Stomach (tissue), 9 donors: ENCODE measurements around the gene NEFH. TPM values are rescaled to one million over a fixed set of nuclear protein-coding genes. Genes with fewer than 3 reads are reported as not detected.
"Not testable (repeated sequence)": the region's sequence is repeated elsewhere in the genome, so short reads cannot be mapped to it uniquely, and the experiment has no call there.

Experiments
- DNase-seq, 2 donors: peaks; one replicate each; pipeline versions ENCODE4 v3.0.0 to v3.0.0-alpha.2; 2013 to 2019
- H3K27ac ChIP-seq, 5 donors: fragments of 200-600 bp in 4 of 5; sonication (generic) in 4 of 5; one replicate each; pipeline ENCODE4 v1.5.1; 2013 to 2019; ENCODE audit warnings: mild to moderate bottlenecking in 1 of 5, moderate library complexity in 1 of 5
- H3K27me3 ChIP-seq, 3 donors: fragments of 200-600 bp; sonication (generic); one replicate each; pipeline ENCODE4 v1.5.1; 2017 to 2019; ENCODE audit warnings: mixed run types in 1 of 3
- H3K36me3 ChIP-seq, 4 donors: fragments of 200-600 bp; sonication (generic); 1 replicate in 3 of 4; 2 replicates in 1 of 4; pipeline ENCODE4 v1.5.1; 2016 to 2019
- H3K4me1 ChIP-seq, 4 donors: fragments of 200-600 bp; sonication (generic); one replicate each; pipeline ENCODE4 v1.5.1; 2016 to 2019
- H3K4me3 ChIP-seq, 4 donors: fragments of 200-600 bp; sonication (generic) in 3 of 4; one replicate each; pipeline ENCODE4 v1.5.1; 2016 to 2019; ENCODE audit warnings: mild to moderate bottlenecking in 1 of 4
- H3K9me3 ChIP-seq, 4 donors: fragments of 200-600 bp; sonication (generic); one replicate each; pipeline ENCODE4 v1.5.1; 2016 to 2019
- EP300 ChIP-seq: sonication (generic); formaldehyde crosslinking; IDR thresholded peaks from one replicate; pipeline ENCODE4 v1.6.1; 2017; ENCODE audit warnings: antibody characterized with exemption
- POLR2A ChIP-seq, 4 donors: fragments of 450-650 bp; IDR thresholded peaks; one replicate each; pipeline ENCODE4 v1.6.1; 2016; ENCODE audit warnings: antibody characterized with exemption in 4 of 4, control low read depth in 2 of 4, mild to moderate bottlenecking in 1 of 4, moderate library complexity in 1 of 4
- POLR2AphosphoS5 ChIP-seq, 3 donors: sonication (generic); formaldehyde crosslinking; IDR thresholded peaks; one replicate each; pipeline ENCODE4 v1.6.1; 2016; ENCODE audit warnings: antibody characterized with exemption in 3 of 3
- WGBS, 5 donors: extraction: QIAGEN DNeasy Blood & Tissue Kit in 3 of 5; methylation state at CpG; one replicate each; pipeline versions ENCODE4 v1.1.5 to v1.1.7; 2013 to 2018; 5-methylcytosine and 5-hydroxymethylcytosine counted together
- intact Hi-C: fragments of 100-400 bp; cut with DNase I; formaldehyde crosslinking; loops from one replicate; pipeline ENCODE4 v1.15.1; 2023; ENCODE audit warnings: low total_unique reads
- polyA plus RNA-seq, 3 donors: library from polyadenylated mRNA; stranded (reverse); fragments of 200-250 nt; gene quantifications; one replicate each; pipeline ENCODE4 v1.2.3, GENCODE V29; 2013
- total RNA-seq, 5 donors: library from RNA; depleted of rRNA; stranded (reverse); fragments of >200 nt; gene quantifications; one replicate each; pipeline versions ENCODE4 v1.1.0 to v1.2.3, GENCODE V29; 2014 to 2016
- TF ChIP-seq, protein P1 (sequence below), 7 experiments: fragments of 450-650 bp in 4 of 7; fragments of 200-600 bp in 3 of 7; sonication (generic) in 3 of 7; IDR thresholded peaks; one replicate each; pipeline ENCODE4 v1.5.1; 2016 to 2019; ENCODE audit warnings: antibody characterized with exemption in 7 of 7, control low read depth in 2 of 7, mild to moderate bottlenecking in 1 of 7
- donor health status: healthy with polysubstance abuse.
- donor health status: Bipolar disorder and iron deficiency.
- donor health status: healthy.

The NEFH gene
- total and polyA plus RNA-seq, 8 donors: 0.14 to 2.7 (median 0.43) TPM; not detected in 3

DNA sequence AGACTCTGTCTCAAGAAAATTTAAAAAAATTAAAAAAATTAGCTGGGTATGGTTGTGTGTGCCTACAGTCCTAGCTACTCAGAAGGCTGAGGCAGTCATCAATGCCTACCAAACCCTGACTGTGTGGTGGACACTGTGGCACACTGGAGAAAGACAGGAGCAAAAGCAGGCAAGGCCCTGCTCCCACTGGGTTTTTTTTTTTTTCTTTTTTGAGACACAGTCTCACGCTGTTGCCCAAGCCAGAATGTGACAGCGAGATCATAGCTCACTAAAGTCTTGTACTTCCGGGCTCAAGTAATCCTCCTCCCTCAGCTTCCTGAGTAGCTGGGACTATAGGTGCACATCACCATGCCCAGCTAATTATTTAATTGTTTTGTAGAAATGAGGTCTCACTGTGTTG is 4.6 kb downstream of the NEFH start:
- H3K9me3 ChIP-seq: no peaks in the 10 kb centered on the region
- H3K36me3 ChIP-seq: no peaks in the 10 kb centered on the region
- no peak for DNase-seq
- no peak overlapping the region for H3K4me3 ChIP-seq
- 77 to 96% (median 93%) methylated on average over 3 of the region's 3 CpGs for WGBS, 5 donors
- no peak for TF ChIP-seq POLR2A (IDR thresholded peaks at IDR 0.05)
- no peak for TF ChIP-seq EP300
- peaks cover 18 to 38% (median 31%) of the 10 kb centered on the region in 3 donors for H3K27me3 ChIP-seq
- intact Hi-C loops: no loop called here
- H3K4me1 ChIP-seq: peaks cover 12 to 22% (median 18%) of the 10 kb centered on the region in 4 donors
- no peak overlapping the region for H3K27ac ChIP-seq

DNA sequence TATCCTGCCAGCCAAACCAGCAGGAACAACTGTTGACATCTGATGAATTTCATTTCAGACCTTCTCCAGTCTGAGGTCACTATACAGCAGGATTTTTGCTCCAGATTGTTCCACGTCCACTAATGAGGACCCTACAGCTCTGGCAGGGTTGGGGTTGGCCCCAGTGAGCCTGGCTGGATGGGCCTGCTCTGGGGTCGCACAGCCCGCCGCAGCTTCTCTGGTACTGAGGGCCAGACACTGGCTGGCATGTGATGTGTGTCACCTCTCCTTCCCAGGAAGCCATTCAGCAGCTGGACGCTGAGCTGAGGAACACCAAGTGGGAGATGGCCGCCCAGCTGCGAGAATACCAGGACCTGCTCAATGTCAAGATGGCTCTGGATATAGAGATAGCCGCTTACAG is 5.4 kb downstream of the NEFH start:
- no peak overlapping the region for H3K4me3 ChIP-seq
- intact Hi-C loops: no loop called here
- 84 to 97% (median 92%) methylated on average over 4 to 8 of the region's 8 CpGs for WGBS, 5 donors
- TF ChIP-seq POLR2A (IDR thresholded peaks at IDR 0.05) (no peak), EP300 (no peak), POLR2AphosphoS5 (IDR thresholded peaks at IDR 0.05) (no peak)
- TF ChIP-seq, protein P1, sequence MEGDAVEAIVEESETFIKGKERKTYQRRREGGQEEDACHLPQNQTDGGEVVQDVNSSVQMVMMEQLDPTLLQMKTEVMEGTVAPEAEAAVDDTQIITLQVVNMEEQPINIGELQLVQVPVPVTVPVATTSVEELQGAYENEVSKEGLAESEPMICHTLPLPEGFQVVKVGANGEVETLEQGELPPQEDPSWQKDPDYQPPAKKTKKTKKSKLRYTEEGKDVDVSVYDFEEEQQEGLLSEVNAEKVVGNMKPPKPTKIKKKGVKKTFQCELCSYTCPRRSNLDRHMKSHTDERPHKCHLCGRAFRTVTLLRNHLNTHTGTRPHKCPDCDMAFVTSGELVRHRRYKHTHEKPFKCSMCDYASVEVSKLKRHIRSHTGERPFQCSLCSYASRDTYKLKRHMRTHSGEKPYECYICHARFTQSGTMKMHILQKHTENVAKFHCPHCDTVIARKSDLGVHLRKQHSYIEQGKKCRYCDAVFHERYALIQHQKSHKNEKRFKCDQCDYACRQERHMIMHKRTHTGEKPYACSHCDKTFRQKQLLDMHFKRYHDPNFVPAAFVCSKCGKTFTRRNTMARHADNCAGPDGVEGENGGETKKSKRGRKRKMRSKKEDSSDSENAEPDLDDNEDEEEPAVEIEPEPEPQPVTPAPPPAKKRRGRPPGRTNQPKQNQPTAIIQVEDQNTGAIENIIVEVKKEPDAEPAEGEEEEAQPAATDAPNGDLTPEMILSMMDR (IDR thresholded peaks at IDR 0.05): no peak
- no peak overlapping the region for H3K27ac ChIP-seq
- peaks cover 10 to 30% (median 23%) of the 10 kb centered on the region in 3 donors for H3K27me3 ChIP-seq
- peaks cover 6 to 14% (median 10%) of the 10 kb centered on the region in 4 donors for H3K4me1 ChIP-seq
- no peaks in the 10 kb centered on the region for H3K9me3 ChIP-seq
- no peaks in the 10 kb centered on the region for H3K36me3 ChIP-seq
- no peak for DNase-seq

DNA sequence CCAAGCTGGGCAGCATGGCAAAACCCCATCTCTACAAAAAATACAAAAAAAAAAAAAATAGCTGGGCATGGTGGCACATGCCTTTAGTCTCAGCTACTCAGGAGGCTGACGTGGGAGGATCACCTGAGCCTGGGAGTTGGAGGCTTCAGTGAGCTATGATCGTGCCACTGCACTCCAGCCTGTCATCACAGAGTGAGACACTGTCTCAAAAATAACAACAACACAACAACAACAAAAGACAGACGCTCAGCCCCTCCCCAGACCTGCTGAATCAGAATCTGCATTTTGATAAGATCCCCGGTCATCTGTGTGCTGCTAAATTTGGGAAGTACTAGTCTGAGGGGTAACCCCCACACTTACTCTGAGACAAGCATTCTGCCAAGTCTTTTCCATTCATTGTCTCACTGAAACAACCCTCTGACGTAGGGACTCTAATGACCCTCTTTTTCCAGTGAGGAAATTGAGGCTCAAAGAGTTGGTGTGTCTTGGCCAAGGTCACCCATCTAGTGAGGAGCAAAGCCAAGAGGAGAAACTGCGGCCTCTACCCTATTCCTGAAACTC is 7.5 kb downstream of the NEFH start:
- peaks cover 3 to 9% (median 3%) of the 10 kb centered on the region in 3 donors for H3K27me3 ChIP-seq
- no peaks in the 10 kb centered on the region for H3K4me1 ChIP-seq
- H3K4me3 ChIP-seq: no peak overlapping the region
- H3K36me3 ChIP-seq: no peaks in the 10 kb centered on the region
- DNase-seq: no peak
- intact Hi-C loops: no loop called here
- no peaks in the 10 kb centered on the region for H3K9me3 ChIP-seq
- no peak for TF ChIP-seq POLR2AphosphoS5 (IDR thresholded peaks at IDR 0.05)
- no peak for TF ChIP-seq POLR2A (IDR thresholded peaks at IDR 0.05)
- no peak for TF ChIP-seq EP300
- TF ChIP-seq, protein P1 (IDR thresholded peaks at IDR 0.05): no peak
- 83 to 90% (median 85%) methylated on average over 4 to 6 of the region's 6 CpGs for WGBS, 5 donors
- no peak overlapping the region for H3K27ac ChIP-seq

DNA sequence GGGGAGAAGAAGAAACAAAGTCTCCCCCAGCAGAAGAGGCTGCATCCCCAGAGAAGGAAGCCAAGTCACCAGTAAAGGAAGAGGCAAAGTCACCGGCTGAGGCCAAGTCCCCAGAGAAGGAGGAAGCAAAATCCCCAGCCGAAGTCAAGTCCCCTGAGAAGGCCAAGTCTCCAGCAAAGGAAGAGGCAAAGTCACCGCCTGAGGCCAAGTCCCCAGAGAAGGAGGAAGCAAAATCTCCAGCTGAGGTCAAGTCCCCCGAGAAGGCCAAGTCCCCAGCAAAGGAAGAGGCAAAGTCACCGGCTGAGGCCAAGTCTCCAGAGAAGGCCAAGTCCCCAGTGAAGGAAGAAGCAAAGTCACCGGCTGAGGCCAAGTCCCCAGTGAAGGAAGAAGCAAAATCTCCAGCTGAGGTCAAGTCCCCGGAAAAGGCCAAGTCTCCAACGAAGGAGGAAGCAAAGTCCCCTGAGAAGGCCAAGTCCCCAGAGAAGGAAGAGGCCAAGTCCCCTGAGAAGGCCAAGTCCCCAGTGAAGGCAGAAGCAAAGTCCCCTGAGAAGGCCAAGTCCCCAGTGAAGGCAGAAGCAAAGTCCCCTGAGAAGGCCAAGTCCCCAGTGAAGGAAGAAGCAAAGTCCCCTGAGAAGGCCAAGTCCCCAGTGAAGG is 9.2 kb downstream of the NEFH start:
- 68 to 91% (median 87%) methylated on average over 8 of the region's 8 CpGs for WGBS, 5 donors
- H3K36me3 ChIP-seq, H3K9me3 ChIP-seq, H3K27me3 ChIP-seq, intact Hi-C loops, DNase-seq, H3K4me1 ChIP-seq, H3K27ac ChIP-seq, H3K4me3 ChIP-seq: not testable (repeated sequence)

DNA sequence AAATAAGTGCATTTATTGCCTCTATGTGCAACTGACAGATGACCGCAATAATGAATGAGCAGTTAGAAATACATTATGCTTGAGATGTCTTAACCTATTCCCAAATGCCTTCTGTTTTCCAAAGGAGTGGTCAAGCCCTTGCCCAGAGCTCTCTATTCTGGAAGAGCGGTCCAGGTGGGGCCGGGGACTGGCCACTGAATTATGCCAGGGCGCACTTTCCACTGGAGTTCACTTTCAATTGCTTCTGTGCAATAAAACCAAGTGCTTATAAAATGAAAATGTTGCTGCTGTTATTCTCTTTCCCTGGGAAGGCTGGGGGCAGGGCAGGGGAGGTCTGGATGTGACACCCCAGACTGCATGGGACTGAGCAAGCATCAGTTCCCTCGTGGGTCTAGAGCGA is 11.0 kb downstream of the NEFH start:
- intact Hi-C loops: no loop called here
- TF ChIP-seq POLR2AphosphoS5 (IDR thresholded peaks at IDR 0.05) (no peak), POLR2A (IDR thresholded peaks at IDR 0.05) (no peak)
- DNase-seq: no peak

DNA sequence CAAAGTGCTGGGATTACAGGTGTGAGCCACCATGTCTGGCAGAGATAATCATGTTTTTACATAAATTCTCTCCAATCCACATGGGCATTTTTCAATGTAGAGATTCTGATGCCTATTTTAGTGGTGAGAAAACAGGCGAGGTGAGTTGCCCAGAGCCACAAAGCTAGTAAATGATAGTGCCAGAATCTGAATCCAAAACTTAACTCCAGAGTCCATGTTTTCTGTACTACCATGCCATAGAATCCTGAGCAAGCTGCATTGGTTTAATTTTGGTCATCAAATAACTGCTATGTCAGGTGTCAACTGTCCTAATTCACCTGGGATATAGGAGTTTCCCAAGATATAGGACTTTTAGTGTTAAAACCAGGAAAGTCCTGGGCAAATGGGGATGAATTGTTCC is 13.6 kb downstream of the NEFH start:
- Histone ChIP-seq H3K9me3 (peaks cover 0 to 5% (median 2%) of the 10 kb centered on the region in 4 donors), H3K36me3 (no peaks in the 10 kb centered on the region), H3K27me3 (no peaks in the 10 kb centered on the region), H3K4me1 (no peaks in the 10 kb centered on the region), H3K4me3 (no peak overlapping the region), H3K27ac (no peak overlapping the region)
- intact Hi-C loops: no loop called here
- TF ChIP-seq POLR2AphosphoS5 (IDR thresholded peaks at IDR 0.05): no peak
- no peak for TF ChIP-seq EP300
- TF ChIP-seq POLR2A (IDR thresholded peaks at IDR 0.05): no peak
- TF ChIP-seq, protein P1 (IDR thresholded peaks at IDR 0.05): no peak
- WGBS, 5 donors: 82 to 100% (median 91%) methylated on average over 1 of the region's 1 CpG
- DNase-seq: no peak

More for the DNA sequence above, 11.0 kb downstream of the NEFH start:
- Histone ChIP-seq H3K9me3 (peaks cover 0 to 5% (median 2%) of the 10 kb centered on the region in 4 donors), H3K4me1 (no peaks in the 10 kb centered on the region), H3K4me3 (no peak overlapping the region), H3K27ac (no peak overlapping the region), H3K36me3 (no peaks in the 10 kb centered on the region), H3K27me3 (no peaks in the 10 kb centered on the region)
- WGBS, 5 donors: 77 to 96% (median 90%) methylated on average over 5 to 6 of the region's 6 CpGs
